Measurements from ENCODE around the gene ZNF227.
"Not testable (repeated sequence)": the region's sequence is repeated elsewhere in the genome, so short reads cannot be mapped to it uniquely, and the experiment has no call there.

ZNF227 gene

DNA sequence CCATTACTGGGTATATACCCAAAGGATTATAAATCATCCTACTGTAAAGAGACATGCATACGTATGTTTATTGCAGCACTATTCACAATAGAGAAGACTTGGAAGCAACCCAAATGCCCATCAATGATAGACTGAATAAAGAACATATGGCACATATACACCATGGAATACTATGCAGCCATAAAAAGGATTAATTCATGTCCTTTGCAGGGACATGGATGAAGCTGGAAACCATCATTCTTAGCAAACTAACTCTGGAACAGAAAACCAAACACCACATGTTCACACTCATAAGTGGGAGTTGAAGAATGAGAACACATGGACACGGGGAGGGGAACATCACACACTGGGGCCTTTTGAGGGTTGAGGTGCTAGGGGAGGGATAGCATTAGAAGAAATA is 41.1 kb downstream of the ZNF227 start:
- DNase-seq = not testable (repeated sequence)

DNA sequence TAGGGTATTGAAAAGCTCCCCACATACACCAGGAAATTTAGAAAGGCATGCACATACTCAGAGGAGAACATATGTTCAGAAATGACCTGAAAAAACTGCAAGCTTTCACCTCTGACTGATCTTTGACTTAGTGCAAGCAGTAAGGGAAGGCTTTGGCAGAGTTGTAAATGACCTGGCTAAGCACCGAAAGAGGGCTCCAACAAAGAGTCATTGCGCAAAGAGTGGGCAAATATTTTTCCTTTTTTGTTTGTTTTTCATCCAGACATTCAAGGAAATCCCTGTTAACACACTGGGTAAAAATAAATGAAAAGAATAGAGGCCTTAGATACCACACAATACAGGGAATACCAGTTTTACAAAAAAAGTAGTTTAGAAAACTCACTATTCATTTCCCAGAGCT is 42.2 kb downstream of the ZNF227 start:
- DNase-seq = no peak

DNA sequence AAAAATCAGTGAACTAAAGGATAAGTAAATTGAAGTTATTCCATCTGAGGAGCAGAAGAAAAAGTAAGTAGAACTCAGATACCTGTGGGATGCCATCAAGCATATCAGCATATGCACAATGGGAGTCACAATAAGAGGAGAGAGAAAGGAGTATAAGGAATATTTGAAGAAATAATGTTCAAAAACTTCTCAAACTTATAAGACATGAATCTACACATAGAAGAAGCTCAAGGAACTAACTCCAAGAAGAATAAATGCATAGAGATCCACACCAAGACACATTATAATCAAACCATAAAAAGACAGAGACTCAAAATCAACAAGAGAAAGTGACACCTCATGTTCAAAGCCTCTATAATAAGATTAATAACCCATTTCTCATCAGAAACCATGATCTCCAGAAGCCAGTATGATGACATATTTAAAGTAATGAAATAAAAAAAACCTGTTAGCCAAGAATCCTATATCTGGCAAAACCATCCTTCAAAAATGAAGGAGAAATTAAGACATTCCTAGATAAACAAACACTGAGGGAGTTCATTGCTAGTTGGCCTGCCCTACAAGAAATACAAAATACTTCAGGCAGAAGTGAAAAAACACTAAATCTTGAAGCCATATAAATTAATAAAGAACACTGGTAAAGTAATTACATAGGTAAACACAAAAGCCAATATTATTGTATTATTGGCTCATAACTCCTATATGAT is 43.5 kb downstream of the ZNF227 start:
- DNase-seq = no peak

DNA sequence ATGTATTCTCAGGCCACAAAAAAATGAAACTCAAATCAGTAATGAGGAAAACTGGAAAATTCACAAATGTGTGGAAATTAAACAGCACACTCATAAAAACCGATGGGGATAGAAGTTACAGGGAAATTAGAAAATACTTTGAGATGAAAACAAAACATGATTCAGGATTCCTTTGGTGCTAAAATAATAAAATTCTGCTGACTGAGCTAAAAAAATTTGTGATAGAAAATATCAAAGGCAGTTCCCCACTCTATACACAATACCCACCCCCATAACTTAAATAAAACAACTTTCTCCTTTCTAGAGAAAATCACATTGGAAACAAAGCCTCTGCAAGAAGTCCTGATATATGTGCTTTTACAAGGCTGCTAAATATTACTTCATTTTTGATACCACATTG is 45.8 kb downstream of the ZNF227 start:
- no peak for DNase-seq

DNA sequence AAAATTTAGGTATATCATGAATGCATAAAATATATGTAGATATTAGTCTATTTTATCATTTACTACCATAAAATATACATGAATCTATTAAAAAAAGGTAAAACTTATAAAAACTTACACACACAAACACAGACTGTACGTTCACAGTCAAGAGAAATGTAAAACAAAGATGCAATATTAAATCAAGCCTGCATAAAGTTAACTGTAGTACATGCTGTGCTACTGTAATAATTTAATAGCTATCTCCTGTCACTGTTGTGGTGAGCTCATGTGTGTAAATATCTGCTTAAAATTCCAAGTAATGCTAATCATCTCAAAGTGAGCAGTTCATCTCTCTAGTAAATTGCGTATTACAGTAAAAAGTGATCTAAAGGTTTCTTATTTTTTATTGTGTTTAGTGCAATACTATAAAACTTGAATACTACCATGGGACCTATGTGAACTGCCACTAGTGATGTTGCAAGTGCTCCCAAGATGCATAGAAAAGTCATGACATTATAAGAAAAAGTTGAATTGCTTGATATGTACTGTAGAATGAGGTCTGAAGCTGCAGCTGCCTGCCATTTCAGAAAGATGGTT is 46.6 kb downstream of the ZNF227 start:
- no peak for DNase-seq

DNA sequence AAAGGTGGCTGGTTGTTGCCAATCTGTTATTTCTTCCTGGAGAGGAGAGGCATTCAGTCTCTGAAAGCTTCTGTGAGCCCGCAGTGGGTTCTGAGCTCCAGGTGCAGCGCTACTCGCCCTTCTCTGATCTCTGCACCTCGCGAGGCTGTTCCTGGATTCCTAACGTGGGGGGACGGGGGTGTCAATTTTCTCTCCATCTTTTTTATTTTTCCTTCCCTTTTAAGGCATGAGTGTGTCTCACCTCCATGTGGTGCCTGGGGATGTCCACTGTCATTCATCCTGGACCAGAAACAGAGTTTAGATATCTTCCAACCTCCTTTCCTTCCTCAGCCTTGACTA is 48.0 kb downstream of the ZNF227 start:
- DNase-seq = no peak

DNA sequence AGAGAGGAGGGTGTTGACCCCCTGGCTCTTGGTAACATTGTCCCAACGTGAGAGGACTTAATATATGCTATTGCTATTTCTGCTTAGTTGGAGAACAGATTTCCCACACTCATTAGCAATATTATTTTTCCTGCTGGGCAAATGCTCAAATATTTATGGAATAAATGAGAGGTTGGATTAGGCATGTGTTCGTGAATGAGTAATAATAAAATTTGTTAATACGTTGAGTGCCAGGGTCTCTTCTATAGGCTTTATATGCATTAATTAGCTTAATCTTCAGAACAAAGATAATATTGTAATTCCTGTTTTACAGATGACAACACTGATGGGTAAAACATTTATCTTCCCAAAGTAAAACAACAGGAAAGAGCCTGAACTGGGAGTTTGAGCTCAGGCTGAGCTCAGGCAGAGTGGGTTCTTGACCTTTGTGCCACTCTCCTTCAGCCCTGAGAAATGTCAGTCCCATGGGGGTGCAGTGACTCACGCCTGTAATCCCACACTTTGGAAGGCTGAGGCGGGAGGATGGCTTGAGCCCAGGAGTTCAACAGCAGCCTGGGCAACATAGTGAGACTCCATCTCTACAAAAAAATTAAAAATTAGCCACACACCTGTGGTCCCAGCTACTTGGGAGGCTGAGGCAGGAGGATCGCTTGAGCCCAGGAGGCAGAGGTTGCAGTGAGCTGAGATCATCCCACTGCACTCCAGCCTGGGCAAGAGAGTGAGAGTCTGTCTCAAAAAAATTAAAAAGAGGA is 48.5 kb downstream of the ZNF227 start:
- no peak for DNase-seq

DNA sequence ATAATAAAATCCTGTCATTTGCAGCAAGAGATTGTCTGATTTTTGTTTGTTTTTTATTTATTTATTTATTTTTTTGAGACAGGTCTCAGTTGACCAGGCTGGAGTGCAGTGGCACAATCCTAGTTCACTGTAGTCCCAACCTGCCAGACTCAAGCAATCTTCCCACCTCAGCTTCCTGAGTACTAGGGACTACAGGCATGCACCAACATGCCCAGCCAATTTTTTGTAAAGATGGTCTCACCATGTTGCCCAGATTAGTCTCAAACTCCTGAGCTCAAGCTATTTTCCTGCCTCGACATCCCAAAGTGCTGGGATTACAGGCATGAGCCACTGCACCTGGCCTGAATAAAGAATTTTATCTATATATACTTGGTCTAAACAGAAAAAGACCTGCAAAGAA is 65.0 kb downstream of the ZNF227 start:
- no peak for DNase-seq

DNA sequence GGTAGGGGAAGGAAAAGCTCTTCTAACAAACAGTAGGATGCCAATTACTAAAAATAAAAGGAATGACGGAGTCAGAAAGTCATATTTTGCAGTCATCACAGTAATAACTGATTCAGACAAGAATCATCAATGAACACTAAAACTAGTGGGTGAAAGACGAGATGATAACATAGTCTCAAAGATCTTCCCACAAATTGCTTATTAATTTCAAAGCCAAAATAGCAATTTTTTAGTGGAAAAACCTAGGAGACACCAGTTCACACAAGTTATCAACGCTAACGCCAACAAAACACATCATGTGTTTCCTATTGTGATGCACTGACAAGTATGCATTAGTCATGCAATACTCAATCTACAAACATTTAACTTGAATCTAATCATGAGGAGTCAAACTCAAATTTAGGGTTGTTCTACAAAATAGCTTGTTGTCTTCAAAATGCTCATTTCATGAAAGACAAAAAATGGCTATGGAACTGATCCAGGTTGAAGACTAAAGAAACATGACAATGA is 65.9 kb downstream of the ZNF227 start:
- no peak for DNase-seq

DNA sequence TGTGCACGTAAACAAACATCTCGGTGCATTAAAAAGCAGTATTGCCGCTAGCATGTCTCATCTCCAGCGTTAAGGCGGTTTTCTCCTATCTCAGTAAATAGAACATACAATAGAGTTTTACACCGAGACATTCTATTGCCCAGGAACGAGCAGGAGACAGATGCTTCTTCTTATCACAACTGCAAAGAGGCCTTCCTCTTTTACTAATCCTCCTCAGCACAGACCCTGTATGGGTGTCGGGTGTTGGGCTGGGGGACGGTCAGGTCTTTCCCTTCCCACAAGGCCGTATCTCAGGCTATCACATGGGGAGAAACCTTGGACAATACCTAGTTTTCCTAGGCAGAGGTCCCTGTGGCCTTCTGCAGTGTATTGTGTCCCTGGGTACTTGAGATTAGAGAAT is 68.6 kb downstream of the ZNF227 start:
- no peak for DNase-seq

DNA sequence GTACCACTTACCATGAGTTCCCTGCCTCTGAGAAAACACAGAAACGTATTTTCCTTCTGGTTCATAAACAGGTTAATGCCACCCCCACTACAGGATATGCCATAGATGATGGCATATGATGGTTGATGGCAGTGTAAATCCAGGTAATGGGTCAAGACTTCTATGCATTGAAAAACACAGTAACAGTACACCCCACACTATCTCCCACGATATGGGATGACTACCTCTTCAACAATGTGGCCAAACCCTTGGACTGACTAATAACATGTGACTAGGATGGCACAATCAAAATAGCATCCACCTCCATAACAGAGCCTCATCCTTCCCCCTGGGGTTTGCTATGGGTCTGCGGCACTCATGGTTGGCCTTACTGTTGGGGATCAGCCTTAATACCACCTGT is 70.5 kb downstream of the ZNF227 start:
- DNase-seq = no peak

DNA sequence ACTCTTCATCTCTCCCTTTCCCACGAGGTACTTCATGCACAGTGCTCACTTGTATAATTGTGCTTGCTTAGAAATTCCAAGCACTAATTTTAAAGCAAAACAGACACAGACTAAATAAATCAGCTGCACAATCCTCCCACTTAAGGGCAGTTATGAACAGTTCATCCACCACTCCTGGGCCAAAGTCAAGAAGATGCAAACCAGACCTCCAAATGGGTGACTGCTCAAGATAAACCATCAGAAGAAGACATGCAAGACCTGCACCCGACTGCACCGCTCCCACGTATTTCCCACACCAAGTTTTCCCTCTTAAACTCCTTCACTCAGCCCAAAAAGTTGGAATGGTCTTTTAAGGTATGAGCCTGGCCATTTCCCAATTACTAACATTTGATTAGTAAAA is 72.6 kb downstream of the ZNF227 start:
- DNase-seq = no peak

Measured in NCI-H1436 treated with DMSO at 0.1 percent for 48 hours (cell line).